Hepatocyte (in vitro differentiated cells): ENCODE results near the gene VANGL1. TPM values are rescaled to one million over a fixed set of nuclear protein-coding genes. Genes with fewer than 3 reads are reported as not detected.
A peak's percentile ranks its signal among the peaks of the same experiment; 100 is the strongest.

ENCODE experiments used
- DNase-seq: peaks from one replicate; pipeline ENCODE4 v3.0.0-alpha.2; 2016; ENCODE audit warnings: low spot score
- H2AFZ ChIP-seq: fragments of 200-600 bp; sonication (generic); 2 replicates; pipeline ENCODE4 v1.6.0; 2016; ENCODE audit warnings: antibody characterized with exemption, mild to moderate bottlenecking
- H3K27ac ChIP-seq: fragments of 200-600 bp; sonication (generic); 2 replicates; pipeline ENCODE4 v1.5.1; 2016; ENCODE audit warnings: mild to moderate bottlenecking
- H3K27me3 ChIP-seq: fragments of 200-600 bp; sonication (generic); 2 replicates; pipeline ENCODE4 v1.6.1; 2016
- H3K36me3 ChIP-seq: fragments of 200-600 bp; sonication (generic); replicated peaks from 2 replicates; pipeline ENCODE4 v1.5.1; 2016; ENCODE audit warnings: low read depth; ENCODE audit not compliant: insufficient read depth
- H3K4me1 ChIP-seq: fragments of 200-600 bp; sonication (generic); 2 replicates; pipeline ENCODE4 v1.5.1; 2016; ENCODE audit warnings: mild to moderate bottlenecking, moderate library complexity; ENCODE audit not compliant: insufficient read depth
- H3K4me2 ChIP-seq: fragments of 200-600 bp; sonication (generic); 2 replicates; pipeline ENCODE4 v1.6.0; 2016
- H3K4me3 ChIP-seq: fragments of 200-600 bp; sonication (generic); 2 replicates; pipeline ENCODE4 v1.5.1; 2016; ENCODE audit warnings: mild to moderate bottlenecking
- H3K79me2 ChIP-seq: fragments of 200-600 bp; sonication (generic); 2 replicates; pipeline ENCODE4 v1.6.0; 2017; ENCODE audit warnings: mild to moderate bottlenecking
- H3K9me2 ChIP-seq: fragments of 200-600 bp; sonication (generic); replicated peaks from 2 replicates; pipeline ENCODE4 v1.6.0; 2017; ENCODE audit warnings: mild to moderate bottlenecking; ENCODE audit not compliant: insufficient read depth
- H3K9me3 ChIP-seq: fragments of 200-600 bp; sonication (generic); 2 replicates; pipeline ENCODE4 v1.5.1; 2016; ENCODE audit warnings: low read depth, mild to moderate bottlenecking
- H4K20me1 ChIP-seq: fragments of 200-600 bp; sonication (generic); 2 replicates; pipeline ENCODE4 v1.6.0; 2016; ENCODE audit warnings: mild to moderate bottlenecking; ENCODE audit not compliant: insufficient read depth, poor library complexity, severe bottlenecking
- CTCF ChIP-seq: fragments of 200-600 bp; sonication (generic); IDR thresholded peaks from 2 replicates; pipeline ENCODE4 v1.5.1; 2016; ENCODE audit warnings: antibody characterized with exemption, mild to moderate bottlenecking; ENCODE audit not compliant: poor library complexity
- EZH2 ChIP-seq: fragments of 200-600 bp; sonication (generic); IDR thresholded peaks from 2 replicates; pipeline ENCODE4 v1.6.1; 2016; ENCODE audit warnings: antibody characterized with exemption, mild to moderate bottlenecking, borderline replicate concordance
- EZH2phosphoT487 ChIP-seq: fragments of 200-600 bp; sonication (generic); IDR thresholded peaks from one replicate; pipeline ENCODE4 v1.6.1; 2018; ENCODE audit warnings: antibody characterized with exemption, mild to moderate bottlenecking, low read depth, moderate library complexity; ENCODE audit not compliant: unreplicated experiment, severe bottlenecking
- WGBS: methylation state at CpG from one replicate; pipeline ENCODE4 v1.1.6; 2016; ENCODE audit warnings: low lambda C conversion rate; ENCODE audit errors: missing lambda C conversion rate; 5-methylcytosine and 5-hydroxymethylcytosine counted together
- polyA plus RNA-seq: library from polyadenylated mRNA; unstranded; fragments of >200 nt; fragmentation: Nextera tagmentation; extraction: Ambion mirVana; gene quantifications from 2 replicates; pipeline ENCODE4 v1.2.1, GENCODE V29; 2016
- total RNA-seq: library from RNA; depleted of rRNA; stranded (reverse); fragments of >200 nt; gene quantifications from 2 replicates; pipeline ENCODE4 v1.2.3, GENCODE V29; 2014

Gene VANGL1
- total and polyA plus RNA-seq, 2 experiments from 2014 or later, result 11.6 to 12.1 TPM

GRCh38 chr1:115594600-115594999 is 47.2 kb upstream of the VANGL1 start:
- H3K4me1 ChIP-seq, result peaks cover 6% of the 10 kb centered on the region
- no peaks in the 10 kb centered on the region for H3K36me3 ChIP-seq
- no peak overlapping the region for H3K4me2 ChIP-seq
- no peaks in the 10 kb centered on the region for H4K20me1 ChIP-seq
- no peak for DNase-seq
- H3K4me3 ChIP-seq, result no peak overlapping the region
- H2AFZ ChIP-seq, result no peak overlapping the region
- H3K27me3 ChIP-seq, result no peaks in the 10 kb centered on the region
- 79% methylated on average over 4 of the region's 4 CpGs for WGBS
- TF ChIP-seq EZH2phosphoT487 (no peak), EZH2 (no peak), CTCF (no peak)
- H3K27ac ChIP-seq, result no peak overlapping the region
- H3K9me2 ChIP-seq, result no peaks in the 10 kb centered on the region
- H3K9me3 ChIP-seq, result no peaks in the 10 kb centered on the region
- no peaks in the 10 kb centered on the region for H3K79me2 ChIP-seq

- no peaks in the 10 kb centered on the region for H3K9me3 ChIP-seq
- H3K27ac ChIP-seq, result no peak overlapping the region
- H3K27me3 ChIP-seq, result no peaks in the 10 kb centered on the region
- no peak overlapping the region for H2AFZ ChIP-seq
- no peaks in the 10 kb centered on the region for H3K79me2 ChIP-seq
- 71% methylated on average over 12 of the region's 12 CpGs for WGBS
- no peaks in the 10 kb centered on the region for H3K36me3 ChIP-seq
- H3K4me2 ChIP-seq, result no peak overlapping the region
- H3K4me1 ChIP-seq, result peaks cover 6% of the 10 kb centered on the region
- no peaks in the 10 kb centered on the region for H4K20me1 ChIP-seq
- peak; percentile 93 for DNase-seq
- TF ChIP-seq CTCF (peak; percentile 96), EZH2 (no peak)
- no peaks in the 10 kb centered on the region for H3K9me2 ChIP-seq
- no peak overlapping the region for H3K4me3 ChIP-seq
Observed at GRCh38 chr1:115595279-115596079, 46.3 kb upstream of the VANGL1 start.

- no peak for DNase-seq
- no peak for TF ChIP-seq CTCF
- no peak for TF ChIP-seq EZH2phosphoT487
- TF ChIP-seq EZH2, result no peak
- H3K4me3 ChIP-seq, result no peak overlapping the region
- 31% methylated on average over 7 of the region's 7 CpGs for WGBS
- no peak overlapping the region for H3K4me2 ChIP-seq
- H3K27ac ChIP-seq, result no peak overlapping the region
- peaks cover 6% of the 10 kb centered on the region for H3K4me1 ChIP-seq
- H3K27me3 ChIP-seq, result no peaks in the 10 kb centered on the region
- H3K9me2 ChIP-seq, result no peaks in the 10 kb centered on the region
- H3K9me3 ChIP-seq, result no peaks in the 10 kb centered on the region
- no peaks in the 10 kb centered on the region for H3K79me2 ChIP-seq
- no peaks in the 10 kb centered on the region for H4K20me1 ChIP-seq
- H3K36me3 ChIP-seq, result no peaks in the 10 kb centered on the region
- no peak overlapping the region for H2AFZ ChIP-seq
Observed at GRCh38 chr1:115596080-115596780, 45.5 kb upstream of the VANGL1 start.
